HG02938 (cell line): Measurements from ENCODE around the gene PLCZ1.
"Not testable (repeated sequence)": the region's sequence is repeated elsewhere in the genome, so short reads cannot be mapped to it uniquely, and the experiment has no call there.

Source experiments
- ATAC-seq: cut with Tn5 transposase; IDR thresholded peaks from one replicate; pipeline ENCODE4 v1.9.1; 2021; ENCODE audit warnings: mild to moderate bottlenecking, moderate library complexity; ENCODE audit not compliant: unreplicated experiment

PLCZ1 gene

GRCh38 chr12:18737819-18738218 lies at the start of gene PLCZ1, which contains the start of gene CAPZA3:
Gene PLCZ1, minus strand, starts transcription at chr12:18738012. Its CDS starts 641 bp downstream, at chr12:18737371.
Gene CAPZA3, plus strand, starts transcription at chr12:18738119. Its CDS starts 150 bp downstream, at chr12:18738269.
- ATAC-seq = no peak

- not testable (repeated sequence) for ATAC-seq
Observed at GRCh38 chr12:18785465-18785864, 47.7 kb upstream of the PLCZ1 start.

- ATAC-seq = no peak
Observed at GRCh38 chr12:18782827-18783226, 45.0 kb upstream of the PLCZ1 start.

- not testable (repeated sequence) for ATAC-seq
Observed at GRCh38 chr12:18766479-18766878, 28.7 kb upstream of the PLCZ1 start.

GRCh38 chr12:18755341-18755740 lies 17.5 kb upstream of the PLCZ1 start:
- ATAC-seq = no peak

GRCh38 chr12:18754124-18754707 lies 16.4 kb upstream of the PLCZ1 start:
- ATAC-seq = no peak

GRCh38 chr12:18753481-18754123 lies 15.8 kb upstream of the PLCZ1 start:
- no peak for ATAC-seq

GRCh38 chr12:18752947-18753346 lies 15.1 kb upstream of the PLCZ1 start:
- no peak for ATAC-seq

- no peak for ATAC-seq
Observed at GRCh38 chr12:18752280-18752920, 14.6 kb upstream of the PLCZ1 start.

- no peak for ATAC-seq
Observed at GRCh38 chr12:18751866-18752265, 14.1 kb upstream of the PLCZ1 start.

- ATAC-seq = no peak
Observed at GRCh38 chr12:18750085-18750484, 12.3 kb upstream of the PLCZ1 start.

GRCh38 chr12:18749386-18749957 lies 11.7 kb upstream of the PLCZ1 start:
- no peak for ATAC-seq

- no peak for ATAC-seq
Observed at GRCh38 chr12:18747895-18748294, 10.1 kb upstream of the PLCZ1 start.

- ATAC-seq = no peak
Observed at GRCh38 chr12:18731156-18731555, 6.7 kb downstream of the PLCZ1 start.

GRCh38 chr12:18723752-18724151 lies 14.1 kb downstream of the PLCZ1 start:
- no peak for ATAC-seq

- no peak for ATAC-seq
Observed at GRCh38 chr12:18721452-18721851, 16.4 kb downstream of the PLCZ1 start.

GRCh38 chr12:18720690-18721089 lies 17.1 kb downstream of the PLCZ1 start:
- no peak for ATAC-seq

GRCh38 chr12:18719922-18720510 lies 17.8 kb downstream of the PLCZ1 start:
- ATAC-seq = no peak

- no peak for ATAC-seq
Observed at GRCh38 chr12:18718462-18718861, 19.4 kb downstream of the PLCZ1 start.

- no peak for ATAC-seq
Observed at GRCh38 chr12:18716236-18716635, 21.6 kb downstream of the PLCZ1 start.

- no peak for ATAC-seq
Observed at GRCh38 chr12:18706798-18707197, 31.0 kb downstream of the PLCZ1 start.
